MM.1S (cell line): ENCODE data around the gene DCBLD2.

Experiments
- DNase-seq: peaks from one replicate; pipeline ENCODE4 v3.0.0-alpha.2; 2015
- H2AFZ ChIP-seq: fragments of 300-600 bp; sonication (generic); 2 replicates; pipeline ENCODE4 v1.6.0; 2016; ENCODE audit warnings: antibody characterized with exemption, low read length
- H3F3A ChIP-seq: fragments of 300-600 bp; sonication (generic); 2 replicates; pipeline ENCODE4 v1.6.1; 2016; ENCODE audit warnings: mild to moderate bottlenecking, antibody characterized with exemption, low read length, moderate library complexity, mixed read lengths; ENCODE audit not compliant: insufficient read depth
- H3K27ac ChIP-seq: fragments of 300-600 bp; sonication (generic); 2 replicates; pipeline ENCODE4 v1.5.1; 2016; ENCODE audit warnings: mild to moderate bottlenecking, low read length
- H3K27me3 ChIP-seq: fragments of 300-600 bp; sonication (generic); replicated peaks from 2 replicates; pipeline ENCODE4 v1.6.0; 2016; ENCODE audit warnings: low read length; ENCODE audit not compliant: insufficient read depth
- H3K36me3 ChIP-seq: fragments of 300-600 bp; sonication (generic); replicated peaks from 2 replicates; pipeline ENCODE4 v1.6.1; 2016; ENCODE audit warnings: mild to moderate bottlenecking, low read length, mixed read lengths; ENCODE audit not compliant: insufficient read depth
- H3K4me1 ChIP-seq: fragments of 300-600 bp; sonication (generic); 2 replicates; pipeline ENCODE4 v1.6.1; 2016; ENCODE audit warnings: low read length, mixed read lengths
- H3K4me2 ChIP-seq: fragments of 300-600 bp; sonication (generic); 2 replicates; pipeline ENCODE4 v1.6.0; 2016; ENCODE audit warnings: low read depth, low read length
- H3K4me3 ChIP-seq: fragments of 300-600 bp; sonication (generic); 2 replicates; pipeline ENCODE4 v1.5.1; 2016; ENCODE audit warnings: low read length, mixed read lengths
- H3K79me2 ChIP-seq: fragments of 300-600 bp; sonication (generic); 2 replicates; pipeline ENCODE4 v1.6.1; 2016; ENCODE audit warnings: mixed run types, low read length, mixed read lengths
- H3K9ac ChIP-seq: fragments of 300-600 bp; sonication (generic); 2 replicates; pipeline ENCODE4 v1.6.1; 2016; ENCODE audit warnings: low read length, mixed read lengths
- H3K9me2 ChIP-seq: fragments of 300-600 bp; sonication (generic); replicated peaks from 2 replicates; pipeline ENCODE4 v1.6.1; 2016; ENCODE audit warnings: mild to moderate bottlenecking, low read length, mixed read lengths; ENCODE audit not compliant: insufficient read depth
- H3K9me3 ChIP-seq: fragments of 300-600 bp; sonication (generic); replicated peaks from 2 replicates; pipeline ENCODE4 v1.6.1; 2016; ENCODE audit warnings: mild to moderate bottlenecking, low read length, mixed read lengths; ENCODE audit not compliant: insufficient read depth
- H4K20me1 ChIP-seq: fragments of 300-600 bp; sonication (generic); 2 replicates; pipeline ENCODE4 v1.6.1; 2016; ENCODE audit warnings: mild to moderate bottlenecking, low read length, moderate library complexity, mixed read lengths; ENCODE audit not compliant: insufficient read depth
- EZH2 ChIP-seq: fragments of 300-600 bp; sonication (generic); optimal IDR thresholded peaks from 2 replicates; pipeline ENCODE3; 2017; ENCODE audit warnings: low read depth, mild to moderate bottlenecking, antibody characterized with exemption, low read length, mixed read lengths
- EZH2phosphoT487 ChIP-seq: fragments of 300-600 bp; sonication (generic); IDR thresholded peaks from 2 replicates; pipeline ENCODE4 v1.6.1; 2018; ENCODE audit warnings: antibody characterized with exemption, low read length
- TF ChIP-seq, protein P1 (sequence below): fragments of 300-600 bp; sonication (generic); IDR thresholded peaks from 2 replicates; pipeline ENCODE4 v1.5.1; 2016; ENCODE audit warnings: antibody characterized with exemption, low read length, mixed read lengths

Gene DCBLD2

DNA sequence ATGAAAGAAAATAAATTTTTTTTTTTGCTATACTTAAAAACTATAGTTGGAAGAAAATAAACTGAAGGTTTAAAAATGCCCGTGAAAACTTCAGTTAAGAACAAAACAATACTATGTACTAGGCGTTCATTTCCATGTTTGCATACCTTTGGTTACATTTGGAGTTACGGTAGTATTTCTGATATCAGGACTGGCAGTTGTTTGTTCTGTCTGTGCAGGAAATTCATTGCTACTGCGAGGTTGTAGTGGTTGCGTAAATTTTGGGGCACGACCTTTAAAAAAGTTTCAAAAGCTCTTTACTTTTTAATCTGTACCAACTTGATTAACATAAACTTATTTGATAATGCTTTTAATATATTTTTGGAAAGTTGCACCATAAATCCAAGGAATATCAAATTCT lies 90.4 kb downstream of the DCBLD2 start:
- Histone ChIP-seq H3K9me2 (no peaks in the 10 kb centered on the region), H3K9me3 (no peaks in the 10 kb centered on the region), H3K9ac (no peak overlapping the region), H3K4me2 (no peak overlapping the region), H3K27me3 (no peaks in the 10 kb centered on the region), H3K4me3 (no peak overlapping the region), H2AFZ (no peak overlapping the region), H3K27ac (no peak overlapping the region), H3K79me2 (no peaks in the 10 kb centered on the region), H3K36me3 (no peaks in the 10 kb centered on the region), H3K4me1 (no peaks in the 10 kb centered on the region), H3F3A (no peaks in the 10 kb centered on the region), H4K20me1 (no peaks in the 10 kb centered on the region)
- no peak for DNase-seq
- no peak for TF ChIP-seq EZH2phosphoT487
- TF ChIP-seq, protein P1, sequence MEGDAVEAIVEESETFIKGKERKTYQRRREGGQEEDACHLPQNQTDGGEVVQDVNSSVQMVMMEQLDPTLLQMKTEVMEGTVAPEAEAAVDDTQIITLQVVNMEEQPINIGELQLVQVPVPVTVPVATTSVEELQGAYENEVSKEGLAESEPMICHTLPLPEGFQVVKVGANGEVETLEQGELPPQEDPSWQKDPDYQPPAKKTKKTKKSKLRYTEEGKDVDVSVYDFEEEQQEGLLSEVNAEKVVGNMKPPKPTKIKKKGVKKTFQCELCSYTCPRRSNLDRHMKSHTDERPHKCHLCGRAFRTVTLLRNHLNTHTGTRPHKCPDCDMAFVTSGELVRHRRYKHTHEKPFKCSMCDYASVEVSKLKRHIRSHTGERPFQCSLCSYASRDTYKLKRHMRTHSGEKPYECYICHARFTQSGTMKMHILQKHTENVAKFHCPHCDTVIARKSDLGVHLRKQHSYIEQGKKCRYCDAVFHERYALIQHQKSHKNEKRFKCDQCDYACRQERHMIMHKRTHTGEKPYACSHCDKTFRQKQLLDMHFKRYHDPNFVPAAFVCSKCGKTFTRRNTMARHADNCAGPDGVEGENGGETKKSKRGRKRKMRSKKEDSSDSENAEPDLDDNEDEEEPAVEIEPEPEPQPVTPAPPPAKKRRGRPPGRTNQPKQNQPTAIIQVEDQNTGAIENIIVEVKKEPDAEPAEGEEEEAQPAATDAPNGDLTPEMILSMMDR: no peak
- no peak for TF ChIP-seq EZH2

DNA sequence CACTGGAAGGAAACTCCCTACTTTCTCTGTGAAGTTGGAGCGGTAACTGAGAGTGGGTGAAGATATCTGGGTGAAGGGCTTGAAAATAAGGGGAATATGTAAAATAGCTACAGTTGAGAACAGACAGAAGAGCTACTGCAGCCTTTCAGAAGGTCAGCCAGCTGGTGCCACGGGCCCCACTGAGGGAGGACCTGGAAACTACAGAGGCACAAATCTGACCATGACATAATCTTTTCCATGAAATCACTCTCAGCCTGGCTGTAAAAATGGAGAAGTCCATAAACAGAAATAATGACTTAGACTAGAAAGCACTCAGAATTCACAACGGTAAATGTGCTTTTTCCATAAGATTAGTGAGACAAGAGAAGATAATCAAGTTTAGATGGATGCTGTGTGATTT lies 91.9 kb downstream of the DCBLD2 start:
- no peak overlapping the region for H3K27ac ChIP-seq
- H3K4me1 ChIP-seq: no peaks in the 10 kb centered on the region
- H3K9ac ChIP-seq: no peak overlapping the region
- no peaks in the 10 kb centered on the region for H3F3A ChIP-seq
- no peaks in the 10 kb centered on the region for H4K20me1 ChIP-seq
- no peak overlapping the region for H2AFZ ChIP-seq
- H3K27me3 ChIP-seq: no peaks in the 10 kb centered on the region
- no peak for DNase-seq
- no peak overlapping the region for H3K4me3 ChIP-seq
- no peaks in the 10 kb centered on the region for H3K79me2 ChIP-seq
- no peaks in the 10 kb centered on the region for H3K9me3 ChIP-seq
- no peaks in the 10 kb centered on the region for H3K36me3 ChIP-seq
- no peak overlapping the region for H3K4me2 ChIP-seq
- no peaks in the 10 kb centered on the region for H3K9me2 ChIP-seq
- TF ChIP-seq EZH2: no peak
- no peak for TF ChIP-seq EZH2phosphoT487
- TF ChIP-seq, protein P1: no peak

DNA sequence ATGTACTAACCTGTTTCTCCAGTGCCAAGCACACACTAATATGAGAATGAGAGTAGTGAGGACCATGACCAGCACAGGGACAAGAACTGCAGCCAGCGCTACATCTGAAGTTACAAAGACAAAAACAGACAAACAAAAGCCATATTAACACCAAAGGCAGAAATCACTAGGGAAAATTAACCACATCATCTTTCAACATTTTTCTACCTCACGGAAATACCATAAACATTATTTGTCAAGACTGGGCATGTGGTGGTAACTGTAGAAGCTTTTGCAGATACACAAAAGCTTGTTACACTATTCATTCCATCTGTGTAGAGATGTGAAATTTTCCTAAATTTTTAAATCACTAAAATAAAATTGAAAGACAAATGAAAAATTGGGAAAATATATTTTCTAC lies 93.4 kb downstream of the DCBLD2 start:
- Histone ChIP-seq H4K20me1 (no peaks in the 10 kb centered on the region), H3K4me3 (no peak overlapping the region), H2AFZ (no peak overlapping the region), H3K9me3 (no peaks in the 10 kb centered on the region), H3K9ac (no peak overlapping the region), H3K4me2 (no peak overlapping the region), H3K36me3 (no peaks in the 10 kb centered on the region), H3F3A (no peaks in the 10 kb centered on the region), H3K27ac (no peak overlapping the region), H3K9me2 (no peaks in the 10 kb centered on the region), H3K4me1 (no peaks in the 10 kb centered on the region), H3K27me3 (no peaks in the 10 kb centered on the region), H3K79me2 (no peaks in the 10 kb centered on the region)
- TF ChIP-seq EZH2 (no peak), EZH2phosphoT487 (no peak)
- TF ChIP-seq, protein P1: no peak
- DNase-seq: no peak
